Measurements from ENCODE around the gene TOP2A. TPM values are rescaled to one million over a fixed set of nuclear protein-coding genes. Genes with fewer than 3 reads are reported as not detected.

The TOP2A gene
- total RNA-seq, 1 experiment from 2014 or later, result 235 TPM

GRCh38 chr17:40366861-40367518 lies 50.7 kb downstream of the TOP2A start:
- DNase-seq, result no peak
- Histone ChIP-seq H3K9me2 (ENCODE audit: insufficient read depth) (no peaks in the 10 kb centered on the region), H3K4me2 (no peak overlapping the region), H3K9me3 (ENCODE audit: insufficient read depth, low read depth) (no peaks in the 10 kb centered on the region), H3K27me3 (ENCODE audit: insufficient read depth, low read depth) (no peaks in the 10 kb centered on the region), H3F3A (ENCODE audit: insufficient read depth, low read depth) (no peaks in the 10 kb centered on the region), H3K36me3 (ENCODE audit: low read depth) (no peaks in the 10 kb centered on the region), H3K27ac (no peak overlapping the region), H4K20me1 (ENCODE audit: insufficient read depth) (no peaks in the 10 kb centered on the region; the same call in 1 of the 2 replicates), H2AFZ (no peak overlapping the region), H3K79me2 (ENCODE audit: low read depth) (no peaks in the 10 kb centered on the region), H3K4me3 (no peak overlapping the region), H3K4me1 (replicated peaks; ENCODE audit: insufficient read depth) (peaks cover 1% of the 10 kb centered on the region; the same call in 1 of the 2 replicates)
- BruUV-seq (replicated peaks), result no TSS peak
- ChIA-PET POLR2A (ENCODE audit: unreplicated experiment) (interaction anchor here (0.6 kb wide), 1 partner anchor 174 kb away, joined by 5 read pairs; no protein-coding TSS in a partner anchor), CTCF (no interaction called here)
- intact Hi-C loops (cut with micrococcal nuclease; ENCODE audit: unreplicated experiment), result no loop called here
- TF ChIP-seq CTCF (conservative IDR thresholded peaks at IDR 0.05) (no peak), EZH2 (IDR thresholded peaks at IDR 0.05; ENCODE audit: low read depth) (no peak)

- no peaks in the 10 kb centered on the region for H3K9me2 ChIP-seq (ENCODE audit: insufficient read depth)
- CTCF ChIA-PET, result interaction anchor here (0.6 to 1.0 kb wide), 2 partner anchors 194 to 475 kb away, joined by 5 to 6 read pairs; no protein-coding TSS in a partner anchor
- no peaks in the 10 kb centered on the region for H3K27me3 ChIP-seq (ENCODE audit: insufficient read depth, low read depth)
- no peak overlapping the region for H3K4me2 ChIP-seq
- H4K20me1 ChIP-seq (ENCODE audit: insufficient read depth), result no peaks in the 10 kb centered on the region; the same call in 1 of the 2 replicates
- no peaks in the 10 kb centered on the region for H3K79me2 ChIP-seq (ENCODE audit: low read depth)
- H3K27ac ChIP-seq, result no peak overlapping the region
- no TSS peak for BruUV-seq (replicated peaks)
- POLR2A ChIA-PET (ENCODE audit: unreplicated experiment), result no interaction called here
- H3F3A ChIP-seq (ENCODE audit: insufficient read depth, low read depth), result no peaks in the 10 kb centered on the region
- intact Hi-C loops (cut with micrococcal nuclease; ENCODE audit: unreplicated experiment), result no loop called here
- TF ChIP-seq CTCF (conservative IDR thresholded peaks at IDR 0.05), result no peak
- no peak for TF ChIP-seq EZH2 (IDR thresholded peaks at IDR 0.05; ENCODE audit: low read depth)
- no peaks in the 10 kb centered on the region for H3K9me3 ChIP-seq (ENCODE audit: insufficient read depth, low read depth)
- H3K4me1 ChIP-seq (replicated peaks; ENCODE audit: insufficient read depth), result no peaks in the 10 kb centered on the region; the same call in 1 of the 2 replicates
- H3K4me3 ChIP-seq, result no peak overlapping the region
- H2AFZ ChIP-seq, result no peak overlapping the region
- DNase-seq, result no peak
- H3K36me3 ChIP-seq (ENCODE audit: low read depth), result no peaks in the 10 kb centered on the region
Observed at GRCh38 chr17:40366076-40366860, 51.4 kb downstream of the TOP2A start.

GRCh38 chr17:40364906-40365305 lies 52.8 kb downstream of the TOP2A start:
- POLR2A ChIA-PET (ENCODE audit: unreplicated experiment), result interaction anchor here (0.5 to 0.6 kb wide), 3 partner anchors 9 to 1298 kb away, joined by 3 to 6 read pairs (median 4); no protein-coding TSS in a partner anchor
- Histone ChIP-seq H3K27me3 (ENCODE audit: insufficient read depth, low read depth) (no peaks in the 10 kb centered on the region), H4K20me1 (ENCODE audit: insufficient read depth) (no peaks in the 10 kb centered on the region; the same call in 1 of the 2 replicates), H3K4me3 (no peak overlapping the region), H2AFZ (no peak overlapping the region), H3K9me3 (ENCODE audit: insufficient read depth, low read depth) (no peaks in the 10 kb centered on the region), H3K9me2 (ENCODE audit: insufficient read depth) (no peaks in the 10 kb centered on the region), H3F3A (ENCODE audit: insufficient read depth, low read depth) (no peaks in the 10 kb centered on the region; the same call in 1 of the 2 replicates), H3K27ac (no peak overlapping the region), H3K36me3 (ENCODE audit: low read depth) (no peaks in the 10 kb centered on the region), H3K4me1 (replicated peaks; ENCODE audit: insufficient read depth) (no peaks in the 10 kb centered on the region; the same call in 1 of the 2 replicates), H3K4me2 (no peak overlapping the region), H3K79me2 (ENCODE audit: low read depth) (no peaks in the 10 kb centered on the region)
- no TSS peak for BruUV-seq (replicated peaks)
- intact Hi-C loops (cut with micrococcal nuclease; ENCODE audit: unreplicated experiment), result no loop called here
- DNase-seq, result no peak
- CTCF ChIA-PET, result interaction anchor here (0.7 kb wide), 1 partner anchor 40 kb away, joined by 6 read pairs; no protein-coding TSS in a partner anchor
- no peak for TF ChIP-seq CTCF (conservative IDR thresholded peaks at IDR 0.05)
- no peak for TF ChIP-seq EZH2 (IDR thresholded peaks at IDR 0.05; ENCODE audit: low read depth)
